HCT116 (cell line): ENCODE measurements around the gene SCAMP1. TPM values are rescaled to one million over a fixed set of nuclear protein-coding genes. Genes with fewer than 3 reads are reported as not detected.

Source experiments
- ATAC-seq: fragments of 200-7000 bp; cut with Tn5 transposase; 2 replicates; pipeline ENCODE4 v1.9.1; 2020; ENCODE audit warnings: mild to moderate bottlenecking, moderate library complexity
- BruUV-seq: library from RNA; stranded (reverse); fragments of 400-500 nt; replicated peaks from 2 replicates; lab custom pipeline; 2021; lab: Mats Ljungman, UMichigan
- CTCF ChIA-PET: fragments of 300-600 bp; sonication (Branson Sonifier 250); formaldehyde crosslinking; loops from one replicate; lab custom pipeline; 2021; ENCODE audit warnings: antibody characterized with exemption; lab: Charles Lee
- POLR2A ChIA-PET: fragments of 300-600, 350-600 bp; sonication (Branson Sonifier 250); formaldehyde crosslinking; loops from one replicate; lab custom pipeline; 2021; ENCODE audit warnings: antibody characterized with exemption; lab: Charles Lee
- RAD21 ChIA-PET, 2 experiments: fragments of 300-600 bp; sonication (Branson Sonifier 250); formaldehyde crosslinking; loops; one replicate each; lab custom pipeline; 2023; ENCODE audit warnings: low total read pairs in 2 of 2; ENCODE audit not compliant: uncharacterized antibody in 2 of 2, unreplicated experiment in 2 of 2, low non-redundant PET in 1 of 2; lab: Charles Lee
- DNase-seq: peaks from one replicate; pipeline ENCODE4 v3.0.0-alpha.2; 2010; ENCODE audit warnings: low read depth, low spot score
- H2AFZ ChIP-seq: fragments of 200-600 bp; shearing (Covaris generic), sonication (generic); 2 replicates; pipeline ENCODE4 v1.6.1; 2017; ENCODE audit warnings: low read depth, mixed run types, mixed read lengths, antibody characterized with exemption, low read length; ENCODE audit not compliant: poor library complexity, severe bottlenecking
- H3K27ac ChIP-seq: 2 replicates; pipeline ENCODE4 v1.5.1; 2012; ENCODE audit warnings: low read depth, low read length
- H3K27me3 ChIP-seq: fragments of 200-600 bp; sonication (generic); 2 replicates; pipeline ENCODE4 v1.6.1; 2016; ENCODE audit warnings: mixed run types, low read length, mixed read lengths; ENCODE audit not compliant: insufficient read depth
- H3K36me3 ChIP-seq, 2 experiments: fragments of 200-500 bp in 1 of 2; fragments of 200-600 bp in 1 of 2; sonication (Bioruptor generic) in 1 of 2; sonication (generic) in 1 of 2; 2 replicates each; pipeline versions ENCODE4 v1.5.1 to v1.6.1; 2014 to 2016; ENCODE audit warnings: low read length in 2 of 2, inconsistent platforms in 1 of 2, mixed read lengths in 1 of 2, mixed run types in 1 of 2; ENCODE audit not compliant: insufficient read depth in 2 of 2, control insufficient read depth in 1 of 2
- H3K4me1 ChIP-seq, 2 experiments: fragments of 200-600 bp in 1 of 2; sonication (generic) in 1 of 2; 2 replicates each; pipeline versions ENCODE4 v1.5.1 to v1.6.1; 2012 to 2017; ENCODE audit warnings: low read length in 2 of 2, inconsistent platforms in 1 of 2, mild to moderate bottlenecking in 1 of 2, mixed read lengths in 1 of 2, mixed run types in 1 of 2, moderate library complexity in 1 of 2; ENCODE audit not compliant: insufficient read depth in 2 of 2, control insufficient read depth in 1 of 2
- H3K4me2 ChIP-seq: fragments of 200-600 bp; sonication (generic); 2 replicates; pipeline ENCODE4 v1.6.1; 2017; ENCODE audit warnings: mixed run types, low read length, mixed read lengths
- H3K4me3 ChIP-seq, 2 experiments: fragments of 200-600 bp in 1 of 2; sonication (generic) in 1 of 2; replicated peaks in 1 of 2; 2 replicates each; pipeline ENCODE4 v1.5.1; 2011 to 2016; ENCODE audit warnings: low read length in 2 of 2, control low read depth in 1 of 2, low read depth in 1 of 2, mild to moderate bottlenecking in 1 of 2, mixed read lengths in 1 of 2, mixed run types in 1 of 2
- H3K79me2 ChIP-seq: fragments of 200-600 bp; sonication (generic); 2 replicates; pipeline ENCODE4 v1.6.1; 2017; ENCODE audit warnings: mild to moderate bottlenecking, mixed run types, low read length, moderate library complexity, mixed read lengths; ENCODE audit not compliant: insufficient read depth
- H3K9ac ChIP-seq: fragments of 200-600 bp; sonication (generic); 2 replicates; pipeline ENCODE4 v1.6.1; 2016; ENCODE audit warnings: low read length, mixed read lengths
- H3K9me2 ChIP-seq: fragments of 200-600 bp; sonication (generic), shearing (Covaris generic); 2 replicates; pipeline ENCODE4 v1.6.1; 2017; ENCODE audit warnings: mixed run types, mild to moderate bottlenecking, moderate library complexity; ENCODE audit not compliant: insufficient read depth
- H3K9me3 ChIP-seq, 2 experiments: fragments of 200-500 bp in 1 of 2; fragments of 200-600 bp in 1 of 2; sonication (Bioruptor generic) in 1 of 2; sonication (generic) in 1 of 2; 2 replicates each; pipeline ENCODE4 v1.6.1; 2014 to 2017; ENCODE audit warnings: low read length in 2 of 2, mixed read lengths in 2 of 2, inconsistent platforms in 1 of 2, low read depth in 1 of 2, mild to moderate bottlenecking in 1 of 2, mixed run types in 1 of 2, moderate library complexity in 1 of 2; ENCODE audit not compliant: control insufficient read depth in 1 of 2, insufficient read depth in 1 of 2
- H4K20me1 ChIP-seq: fragments of 200-600 bp; sonication (generic), shearing (Covaris generic); 2 replicates; pipeline ENCODE4 v1.6.1; 2017; ENCODE audit warnings: mixed run types, mild to moderate bottlenecking, moderate library complexity; ENCODE audit not compliant: insufficient read depth
- EZH2 ChIP-seq: fragments of 200-600 bp; sonication (generic); IDR thresholded peaks from 2 replicates; pipeline ENCODE4 v1.6.1; 2017; ENCODE audit warnings: antibody characterized with exemption, mixed run types
- JUND ChIP-seq: IDR thresholded peaks from 2 replicates; pipeline ENCODE4 v1.6.1; 2012
- RAD21 ChIP-seq: IDR thresholded peaks from 2 replicates; pipeline ENCODE4 v1.6.1; 2012; ENCODE audit warnings: low read depth, mild to moderate bottlenecking
- TCF7L2 ChIP-seq: IDR thresholded peaks from 2 replicates; pipeline ENCODE4 v1.7.0; 2011; ENCODE audit warnings: borderline replicate concordance, inconsistent platforms; ENCODE audit not compliant: insufficient read depth, insufficient read length; ENCODE audit errors: extremely low read depth
- YY1 ChIP-seq: IDR thresholded peaks from 2 replicates; pipeline ENCODE4 v1.6.1; 2011; ENCODE audit warnings: low read length, low read depth, moderate library complexity, mild to moderate bottlenecking; ENCODE audit not compliant: insufficient replicate concordance; ENCODE audit errors: extremely low read depth
- intact Hi-C: fragments of 100-400 bp; cut with micrococcal nuclease; formaldehyde crosslinking; loops from 2 replicates; pipeline ENCODE4 v1.10.0; 2022
- total RNA-seq: library from RNA; stranded (reverse); gene quantifications from one replicate; pipeline ENCODE4 v1.2.1, GENCODE V29; 2021; ENCODE audit not compliant: unreplicated experiment
- TF ChIP-seq, protein P1 (sequence below): IDR thresholded peaks from 2 replicates; pipeline ENCODE4 v1.6.1; 2012; ENCODE audit warnings: low read depth

Gene SCAMP1
- total RNA-seq, 1 experiment from 2014 or later: 46.4 TPM

DNA sequence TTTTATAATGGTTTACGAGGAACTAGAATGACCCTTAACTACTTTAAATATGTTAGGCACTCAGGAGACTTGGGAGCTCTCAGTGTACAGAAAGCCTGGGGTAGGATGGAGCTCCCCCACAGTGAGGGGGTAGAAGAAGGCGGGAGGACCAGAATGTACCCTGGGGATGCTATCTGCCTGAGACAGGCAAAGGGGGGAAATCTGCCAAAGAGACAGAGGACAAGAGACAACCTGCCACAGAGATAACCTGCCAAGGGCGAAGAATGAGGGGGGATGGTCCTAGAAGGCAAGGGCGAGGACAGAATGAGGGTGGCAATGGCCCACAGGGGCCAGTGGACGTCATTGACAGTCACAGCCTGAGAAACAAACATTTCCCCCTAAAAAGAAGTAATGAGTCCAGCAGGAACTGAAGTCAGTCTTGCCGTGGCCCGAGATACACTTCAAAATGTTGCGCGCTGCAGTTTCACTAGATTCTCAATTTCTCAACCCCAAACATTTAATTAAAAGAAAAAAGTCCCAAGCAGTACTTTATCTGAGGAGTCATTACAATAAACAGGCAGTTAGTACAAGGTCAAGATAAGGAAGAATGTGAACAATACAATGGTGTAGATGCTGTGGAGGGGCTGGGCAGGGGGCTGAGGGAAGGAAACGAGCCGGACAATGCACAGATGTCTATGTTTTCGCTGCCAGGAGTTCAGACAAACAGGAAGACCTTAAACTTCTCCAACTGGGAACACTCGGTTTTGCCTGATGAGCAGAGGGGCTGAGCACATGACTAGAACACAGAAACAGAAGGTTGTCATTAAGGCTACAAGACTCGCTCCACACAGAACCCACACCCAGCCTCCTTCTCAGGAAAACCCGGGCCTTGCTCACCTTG is 163.1 kb downstream of the SCAMP1 start:
- no peaks in the 10 kb centered on the region; the same call in 1 of the 2 replicates for H3K79me2 ChIP-seq
- ATAC-seq: no peak
- TF ChIP-seq RAD21 (no peak), TCF7L2 (no peak), YY1 (no peak), JUND (no peak), EZH2 (no peak)
- TF ChIP-seq, protein P1, sequence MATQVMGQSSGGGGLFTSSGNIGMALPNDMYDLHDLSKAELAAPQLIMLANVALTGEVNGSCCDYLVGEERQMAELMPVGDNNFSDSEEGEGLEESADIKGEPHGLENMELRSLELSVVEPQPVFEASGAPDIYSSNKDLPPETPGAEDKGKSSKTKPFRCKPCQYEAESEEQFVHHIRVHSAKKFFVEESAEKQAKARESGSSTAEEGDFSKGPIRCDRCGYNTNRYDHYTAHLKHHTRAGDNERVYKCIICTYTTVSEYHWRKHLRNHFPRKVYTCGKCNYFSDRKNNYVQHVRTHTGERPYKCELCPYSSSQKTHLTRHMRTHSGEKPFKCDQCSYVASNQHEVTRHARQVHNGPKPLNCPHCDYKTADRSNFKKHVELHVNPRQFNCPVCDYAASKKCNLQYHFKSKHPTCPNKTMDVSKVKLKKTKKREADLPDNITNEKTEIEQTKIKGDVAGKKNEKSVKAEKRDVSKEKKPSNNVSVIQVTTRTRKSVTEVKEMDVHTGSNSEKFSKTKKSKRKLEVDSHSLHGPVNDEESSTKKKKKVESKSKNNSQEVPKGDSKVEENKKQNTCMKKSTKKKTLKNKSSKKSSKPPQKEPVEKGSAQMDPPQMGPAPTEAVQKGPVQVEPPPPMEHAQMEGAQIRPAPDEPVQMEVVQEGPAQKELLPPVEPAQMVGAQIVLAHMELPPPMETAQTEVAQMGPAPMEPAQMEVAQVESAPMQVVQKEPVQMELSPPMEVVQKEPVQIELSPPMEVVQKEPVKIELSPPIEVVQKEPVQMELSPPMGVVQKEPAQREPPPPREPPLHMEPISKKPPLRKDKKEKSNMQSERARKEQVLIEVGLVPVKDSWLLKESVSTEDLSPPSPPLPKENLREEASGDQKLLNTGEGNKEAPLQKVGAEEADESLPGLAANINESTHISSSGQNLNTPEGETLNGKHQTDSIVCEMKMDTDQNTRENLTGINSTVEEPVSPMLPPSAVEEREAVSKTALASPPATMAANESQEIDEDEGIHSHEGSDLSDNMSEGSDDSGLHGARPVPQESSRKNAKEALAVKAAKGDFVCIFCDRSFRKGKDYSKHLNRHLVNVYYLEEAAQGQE: no peak
- no peaks in the 10 kb centered on the region for H3K9me2 ChIP-seq
- H3K36me3 ChIP-seq: no peaks in the 10 kb centered on the region
- H4K20me1 ChIP-seq: no peaks in the 10 kb centered on the region
- peaks cover 5 to 12% of the 10 kb centered on the region in 2 experiments for H3K4me1 ChIP-seq
- H3K9ac ChIP-seq: no peak overlapping the region
- DNase-seq: no peak
- CTCF ChIA-PET: no interaction called here
- H3K4me2 ChIP-seq: no peak overlapping the region
- no TSS peak for BruUV-seq
- no peak overlapping the region for H3K4me3 ChIP-seq
- RAD21 ChIA-PET: no interaction called here
- H3K27ac ChIP-seq: no peak overlapping the region
- H3K27me3 ChIP-seq: no peaks in the 10 kb centered on the region
- POLR2A ChIA-PET: no interaction called here
- no peak overlapping the region for H2AFZ ChIP-seq
- H3K9me3 ChIP-seq: no peaks in the 10 kb centered on the region
- intact Hi-C loops: no loop called here
